Frontal cortex (tissue), 4 donors: ENCODE data around the gene ANKLE1. TPM values are rescaled to one million over a fixed set of nuclear protein-coding genes. Genes with fewer than 3 reads are reported as not detected.

Experiments
- DNase-seq, 2 donors: peaks; one replicate each; pipeline ENCODE4 v3.0.0; 2012; ENCODE audit warnings: low spot score in 2 of 2
- FAIRE-seq: peaks from 2 replicates; lab custom pipeline; 2012; peaks lifted over from hg19 to GRCh38; lab: Jason Lieb, UNC
- total RNA-seq: library from RNA; depleted of rRNA; stranded (reverse); fragments of >200 nt; gene quantifications from one replicate; pipeline ENCODE4 v1.2.3, GENCODE V29; 2014
- donor health status: control.
- donor health status: control.
- donor health status: control.

The ANKLE1 gene
- total RNA-seq, result 0.82 TPM

GRCh38 chr19:17281391-17282304 is at the start of gene ANKLE1:
Gene ANKLE1, plus strand, starts transcription at chr19:17281901. Its CDS starts 20 bp downstream, at chr19:17281921.
- FAIRE-seq, result no peak
- DNase-seq, result no peak

GRCh38 chr19:17232258-17232657 is 49.4 kb upstream of the ANKLE1 start:
- FAIRE-seq, result no peak
- DNase-seq, result no peak

- DNase-seq, result peak in 1 of 2 donors; percentile 62
- no peak for FAIRE-seq
Observed at GRCh38 chr19:17234911-17235299, 46.8 kb upstream of the ANKLE1 start.

GRCh38 chr19:17235300-17235970 is 46.3 kb upstream of the ANKLE1 start:
- peak; percentile 77 to 80 for DNase-seq
- no peak for FAIRE-seq

GRCh38 chr19:17235971-17236777 is 45.5 kb upstream of the ANKLE1 start:
- FAIRE-seq, result no peak
- DNase-seq, result no peak

GRCh38 chr19:17236811-17237543 is 44.7 kb upstream of the ANKLE1 start:
- DNase-seq (no peak), FAIRE-seq (no peak)

- FAIRE-seq, result no peak
- no peak for DNase-seq
Observed at GRCh38 chr19:17237747-17238706, 43.7 kb upstream of the ANKLE1 start.

- no peak for FAIRE-seq
- DNase-seq, result no peak
Observed at GRCh38 chr19:17240062-17240752, 41.5 kb upstream of the ANKLE1 start.

- no peak for FAIRE-seq
Observed at GRCh38 chr19:17240826-17241399, 40.8 kb upstream of the ANKLE1 start.

GRCh38 chr19:17242431-17243208 is 39.1 kb upstream of the ANKLE1 start:
- FAIRE-seq, result no peak
- DNase-seq, result no peak

More at GRCh38 chr19:17240826-17241399, 40.8 kb upstream of the ANKLE1 start:
- no peak for DNase-seq

GRCh38 chr19:17243211-17243829 is 38.4 kb upstream of the ANKLE1 start:
- FAIRE-seq (no peak), DNase-seq (no peak)

- no peak for FAIRE-seq
- DNase-seq, result no peak
Observed at GRCh38 chr19:17243830-17244617, 37.7 kb upstream of the ANKLE1 start.

GRCh38 chr19:17244618-17245534 is 36.8 kb upstream of the ANKLE1 start:
- peak in 1 of 2 donors; percentile 72 for DNase-seq

GRCh38 chr19:17245535-17245984 is 36.1 kb upstream of the ANKLE1 start, which contains the start of gene NR2F6:
Gene NR2F6, minus strand, starts transcription at chr19:17245919. Its CDS starts 699 bp downstream, at chr19:17245220.
- no peak for DNase-seq
- no peak for FAIRE-seq

More at GRCh38 chr19:17244618-17245534, 36.8 kb upstream of the ANKLE1 start:
- no peak for FAIRE-seq
